Measurements from ENCODE around the gene UGT2B10. TPM values are rescaled to one million over a fixed set of nuclear protein-coding genes. Genes with fewer than 3 reads are reported as not detected.
"Not testable (repeated sequence)": the region's sequence is repeated elsewhere in the genome, so short reads cannot be mapped to it uniquely, and the experiment has no call there.

Gene UGT2B10
- polyA plus RNA-seq (ENCODE audit: insufficient read length in 3 of 3), result not detected
- long read RNA-seq, donor 1, partial matches to known transcripts, result 9 of 9 reads
- long read RNA-seq, donor 1, other reads (novel, unspliced or antisense), result 0 of 9 reads
- long read RNA-seq, donor 2, result 0 reads
- long read RNA-seq, donor 3, partial matches to known transcripts, result 0 of 18 reads
- long read RNA-seq, donor 3, other reads (novel, unspliced or antisense), result 17 of 18 reads
- long read RNA-seq, donor 4, result 0 reads
- long read RNA-seq, donor 5, result 0 reads
- long read RNA-seq, donor 6, result 0 reads
- long read RNA-seq, donor 7, result 0 reads
- long read RNA-seq, donor 8, result 0 reads
- long read RNA-seq, donor 9, partial matches to known transcripts, result 30 of 30 reads
- long read RNA-seq, donor 9, other reads (novel, unspliced or antisense), result 0 of 30 reads
- long read RNA-seq, donor 10, partial matches to known transcripts, result 0 of 11 reads
- long read RNA-seq, donor 10, other reads (novel, unspliced or antisense), result 11 of 11 reads
- long read RNA-seq, donor 11, result 0 reads
- long read RNA-seq, donor 12, result 0 reads
- long read RNA-seq, donor 13, result 0 reads
- long read RNA-seq, donor 14, partial matches to known transcripts, result 0 of 10 reads
- long read RNA-seq, donor 14, other reads (novel, unspliced or antisense), result 10 of 10 reads
- long read RNA-seq, donor 15, result 0 reads
- long read RNA-seq, donor 16, result 0 reads

GRCh38 chr4:68815617-68816409, at the start of gene UGT2B10:
Gene UGT2B10, plus strand, starts transcription at chr4:68815994. Its CDS starts 26 bp downstream, at chr4:68816020.
- DNase-seq (ENCODE audit: extremely low read depth in 1 of 11, low read depth in 9 of 11, low spot score in 4 of 11), result not testable (repeated sequence)

- not testable (repeated sequence) for DNase-seq (ENCODE audit: extremely low read depth in 1 of 11, low read depth in 9 of 11, low spot score in 4 of 11)
Observed at GRCh38 chr4:68771836-68772235, 44.0 kb upstream of the UGT2B10 start.

- no peak for DNase-seq (ENCODE audit: extremely low read depth in 1 of 11, low read depth in 9 of 11, low spot score in 4 of 11)
Observed at GRCh38 chr4:68773699-68774098, 42.1 kb upstream of the UGT2B10 start.

GRCh38 chr4:68780232-68780631, 35.6 kb upstream of the UGT2B10 start:
- no peak for DNase-seq (ENCODE audit: extremely low read depth in 1 of 11, low read depth in 9 of 11, low spot score in 4 of 11)

GRCh38 chr4:68797048-68797447, 18.7 kb upstream of the UGT2B10 start:
- no peak for DNase-seq (ENCODE audit: extremely low read depth in 1 of 11, low read depth in 9 of 11, low spot score in 4 of 11)

GRCh38 chr4:68797618-68798017, 18.2 kb upstream of the UGT2B10 start:
- DNase-seq (ENCODE audit: extremely low read depth in 1 of 11, low read depth in 9 of 11, low spot score in 4 of 11), result no peak

GRCh38 chr4:68803013-68803412, 12.8 kb upstream of the UGT2B10 start:
- no peak for DNase-seq (ENCODE audit: extremely low read depth in 1 of 11, low read depth in 9 of 11, low spot score in 4 of 11)

GRCh38 chr4:68808060-68808459, 7.7 kb upstream of the UGT2B10 start:
- no peak for DNase-seq (ENCODE audit: extremely low read depth in 1 of 11, low read depth in 9 of 11, low spot score in 4 of 11)

- no peak for DNase-seq (ENCODE audit: extremely low read depth in 1 of 11, low read depth in 9 of 11, low spot score in 4 of 11)
Observed at GRCh38 chr4:68810919-68811318, 4.9 kb upstream of the UGT2B10 start.

- not testable (repeated sequence) for DNase-seq (ENCODE audit: extremely low read depth in 1 of 11, low read depth in 9 of 11, low spot score in 4 of 11)
Observed at GRCh38 chr4:68816410-68817265, 844 bp downstream of the UGT2B10 start.

- no peak for DNase-seq (ENCODE audit: extremely low read depth in 1 of 11, low read depth in 9 of 11, low spot score in 4 of 11)
Observed at GRCh38 chr4:68817386-68817785, 1.6 kb downstream of the UGT2B10 start.

- not testable (repeated sequence) for DNase-seq (ENCODE audit: extremely low read depth in 1 of 11, low read depth in 9 of 11, low spot score in 4 of 11)
Observed at GRCh38 chr4:68818030-68818462, 2.3 kb downstream of the UGT2B10 start.

GRCh38 chr4:68831642-68832041, 15.8 kb downstream of the UGT2B10 start:
- DNase-seq (ENCODE audit: extremely low read depth in 1 of 11, low read depth in 9 of 11, low spot score in 4 of 11), result no peak

- no peak for DNase-seq (ENCODE audit: extremely low read depth in 1 of 11, low read depth in 9 of 11, low spot score in 4 of 11)
Observed at GRCh38 chr4:68850293-68850692, 34.5 kb downstream of the UGT2B10 start.

- DNase-seq (ENCODE audit: extremely low read depth in 1 of 11, low read depth in 9 of 11, low spot score in 4 of 11), result no peak
Observed at GRCh38 chr4:68855771-68856170, 40.0 kb downstream of the UGT2B10 start.

- DNase-seq (ENCODE audit: extremely low read depth in 1 of 11, low read depth in 9 of 11, low spot score in 4 of 11), result no peak
Observed at GRCh38 chr4:68858039-68858438, 42.2 kb downstream of the UGT2B10 start.

GRCh38 chr4:68859655-68860054, 43.9 kb downstream of the UGT2B10 start:
- DNase-seq (ENCODE audit: extremely low read depth in 1 of 11, low read depth in 9 of 11, low spot score in 4 of 11), result no peak

GRCh38 chr4:68861057-68861456, 45.3 kb downstream of the UGT2B10 start:
- DNase-seq (ENCODE audit: extremely low read depth in 1 of 11, low read depth in 9 of 11, low spot score in 4 of 11), result no peak
